ENCODE measurements around the gene GRIK4. TPM values are rescaled to one million over a fixed set of nuclear protein-coding genes. Genes with fewer than 3 reads are reported as not detected.

The GRIK4 gene
- polyA plus RNA-seq, 1 of the 3 experiments (the other 2 are of a cell fraction): 0.03 TPM

- Histone ChIP-seq H3K9me3 (no peaks in the 10 kb centered on the region), H3K9me2 (no peaks in the 10 kb centered on the region), H3K4me1 (ENCODE audit: control insufficient read depth in 1 of 2, insufficient read depth in 2 of 2, low read depth in 1 of 2, low read length in 1 of 2) (no peaks in the 10 kb centered on the region; a peak in 1 of 4 replicates), H3K4me2 (no peak overlapping the region), H3K9ac (no peak overlapping the region), H3K27ac (ENCODE audit: low read depth in 2 of 2, low read length in 1 of 2) (no peak overlapping the region), H3K79me2 (ENCODE audit: insufficient read depth) (no peaks in the 10 kb centered on the region), H4K20me1 (ENCODE audit: insufficient read depth) (no peaks in the 10 kb centered on the region), H3K36me3 (replicated peaks in 1 of 2; ENCODE audit: control insufficient read depth in 1 of 2, insufficient read depth in 2 of 2, low read length in 1 of 2) (no peaks in the 10 kb centered on the region), H3K27me3 (ENCODE audit: insufficient read depth) (no peaks in the 10 kb centered on the region), H3F3A (replicated peaks; ENCODE audit: insufficient read depth) (no peaks in the 10 kb centered on the region), H3K4me3 (ENCODE audit: low read depth in 2 of 2, low read length in 1 of 2) (no peak overlapping the region), H2AFZ (ENCODE audit: low read depth) (no peak overlapping the region)
- no peak for DNase-seq
- CTCF ChIA-PET: interaction anchor here (0.7 to 1.7 kb wide), 2 partner anchors 27 to 95 kb away, joined by 3 to 4 read pairs; no protein-coding TSS in a partner anchor
- POLR2A ChIA-PET: no interaction called here
- WGBS (ENCODE audit: low lambda C conversion rate): 32% methylated on average over 3 of the region's 3 CpGs
- TF ChIP-seq, protein P1, sequence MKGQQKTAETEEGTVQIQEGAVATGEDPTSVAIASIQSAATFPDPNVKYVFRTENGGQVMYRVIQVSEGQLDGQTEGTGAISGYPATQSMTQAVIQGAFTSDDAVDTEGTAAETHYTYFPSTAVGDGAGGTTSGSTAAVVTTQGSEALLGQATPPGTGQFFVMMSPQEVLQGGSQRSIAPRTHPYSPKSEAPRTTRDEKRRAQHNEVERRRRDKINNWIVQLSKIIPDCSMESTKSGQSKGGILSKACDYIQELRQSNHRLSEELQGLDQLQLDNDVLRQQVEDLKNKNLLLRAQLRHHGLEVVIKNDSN (IDR thresholded peaks at IDR 0.05; ENCODE audit: borderline replicate concordance, low read depth): no peak
These were observed 146.5 kb downstream of the GRIK4 start for GRCh38 chr11:120658071-120658423.

- CTCF ChIA-PET: interaction anchor here (0.6 to 2.3 kb wide), 7 partner anchors 10 to 270 kb away, joined by 3 to 5 read pairs (median 3); partner anchors contain the start of gene GRIK4
- H3K4me2 ChIP-seq: no peak overlapping the region
- H3K9me3 ChIP-seq: no peaks in the 10 kb centered on the region
- no peak for TF ChIP-seq REST (IDR thresholded peaks at IDR 0.05; ENCODE audit: low read depth, low read length)
- TF ChIP-seq FOSL2 (IDR thresholded peaks at IDR 0.05; ENCODE audit: borderline replicate concordance, low read depth): no peak
- TF ChIP-seq, protein P1 (IDR thresholded peaks at IDR 0.05; ENCODE audit: borderline replicate concordance, low read depth): no peak
- no peak for TF ChIP-seq YY1 (IDR thresholded peaks at IDR 0.05; ENCODE audit: low read depth)
- no peak for TF ChIP-seq FOXM1 (IDR thresholded peaks at IDR 0.05; ENCODE audit: low read depth)
- TF ChIP-seq NRF1 (IDR thresholded peaks at IDR 0.05; ENCODE audit: low read depth, low read length): no peak
- no peak for TF ChIP-seq POLR2AphosphoS5 (IDR thresholded peaks at IDR 0.05; ENCODE audit: low read depth, low read length)
- TF ChIP-seq JUND (IDR thresholded peaks at IDR 0.05): no peak
- TF ChIP-seq EP300 (IDR thresholded peaks at IDR 0.05; ENCODE audit: borderline replicate concordance in 1 of 2, low read depth in 1 of 2, low read length in 1 of 2): no peak
- no peak for TF ChIP-seq RFX5 (IDR thresholded peaks at IDR 0.05; ENCODE audit: low read length)
- TF ChIP-seq GATA2 (CRISPR knock-in tag; IDR thresholded peaks at IDR 0.05): no peak
- TF ChIP-seq SIN3A (IDR thresholded peaks at IDR 0.05; ENCODE audit: borderline replicate concordance, low read depth, low read length): no peak
- no peak for TF ChIP-seq TEAD4 (IDR thresholded peaks at IDR 0.05; ENCODE audit: borderline replicate concordance, insufficient read depth)
- no peak for TF ChIP-seq ZBTB33 (IDR thresholded peaks at IDR 0.05; ENCODE audit: borderline replicate concordance, low read depth)
- no peaks in the 10 kb centered on the region for H4K20me1 ChIP-seq (ENCODE audit: insufficient read depth)
- no peak overlapping the region for H3K4me3 ChIP-seq (ENCODE audit: low read depth in 2 of 2, low read length in 1 of 2)
- no peaks in the 10 kb centered on the region for H3K79me2 ChIP-seq (ENCODE audit: insufficient read depth)
- no peaks in the 10 kb centered on the region for H3K36me3 ChIP-seq (replicated peaks in 1 of 2; ENCODE audit: control insufficient read depth in 1 of 2, insufficient read depth in 2 of 2, low read length in 1 of 2)
- no peak overlapping the region for H3K27ac ChIP-seq (ENCODE audit: low read depth in 2 of 2, low read length in 1 of 2)
- no peaks in the 10 kb centered on the region for H3F3A ChIP-seq (replicated peaks; ENCODE audit: insufficient read depth)
- no peaks in the 10 kb centered on the region; a peak in 1 of 4 replicates for H3K4me1 ChIP-seq (ENCODE audit: control insufficient read depth in 1 of 2, insufficient read depth in 2 of 2, low read depth in 1 of 2, low read length in 1 of 2)
- WGBS (ENCODE audit: low lambda C conversion rate): 82% methylated on average over 5 of the region's 6 CpGs
- H3K9me2 ChIP-seq: no peaks in the 10 kb centered on the region
- POLR2A ChIA-PET: no interaction called here
- H3K27me3 ChIP-seq (ENCODE audit: insufficient read depth): no peaks in the 10 kb centered on the region
- no peak for DNase-seq
- no peak overlapping the region for H2AFZ ChIP-seq (ENCODE audit: low read depth)
- H3K9ac ChIP-seq: no peak overlapping the region
These were observed 147.5 kb downstream of the GRIK4 start for GRCh38 chr11:120659076-120659475.

Data from SK-N-SH (cell line).